GM18505 (cell line): ENCODE measurements around the gene TMEM219.
"Not testable (repeated sequence)": the region's sequence is repeated elsewhere in the genome, so short reads cannot be mapped to it uniquely, and the experiment has no call there.

Source experiments
- ATAC-seq: cut with Tn5 transposase; IDR thresholded peaks from one replicate; pipeline ENCODE4 v1.9.1; 2021; ENCODE audit not compliant: unreplicated experiment
- POLR2A ChIP-seq: IDR thresholded peaks from 4 replicates; pipeline ENCODE4 v1.6.1; 2011; ENCODE audit warnings: borderline replicate concordance; ENCODE audit not compliant: insufficient read depth, insufficient read length; ENCODE audit errors: extremely low read depth

The TMEM219 gene

DNA sequence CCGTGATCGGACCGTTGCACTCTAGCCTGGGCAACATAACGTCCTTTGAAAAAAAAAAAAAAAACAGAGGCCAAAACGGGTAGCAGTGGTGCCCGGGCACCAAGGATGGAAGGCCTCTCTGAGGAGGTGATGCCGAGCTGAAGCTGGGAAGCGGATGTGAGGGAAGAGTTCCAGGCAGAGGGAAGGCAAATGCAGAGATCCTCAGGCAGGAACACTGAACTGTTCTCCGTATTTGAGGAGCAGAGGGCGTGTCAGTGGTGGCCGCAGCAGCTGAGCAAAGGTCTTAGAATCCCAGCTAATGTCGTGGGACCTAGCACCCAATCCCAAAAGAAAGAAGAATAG, 35.2 kb upstream of the TMEM219 start:
- ATAC-seq, result no peak
- no peak for TF ChIP-seq POLR2A

DNA sequence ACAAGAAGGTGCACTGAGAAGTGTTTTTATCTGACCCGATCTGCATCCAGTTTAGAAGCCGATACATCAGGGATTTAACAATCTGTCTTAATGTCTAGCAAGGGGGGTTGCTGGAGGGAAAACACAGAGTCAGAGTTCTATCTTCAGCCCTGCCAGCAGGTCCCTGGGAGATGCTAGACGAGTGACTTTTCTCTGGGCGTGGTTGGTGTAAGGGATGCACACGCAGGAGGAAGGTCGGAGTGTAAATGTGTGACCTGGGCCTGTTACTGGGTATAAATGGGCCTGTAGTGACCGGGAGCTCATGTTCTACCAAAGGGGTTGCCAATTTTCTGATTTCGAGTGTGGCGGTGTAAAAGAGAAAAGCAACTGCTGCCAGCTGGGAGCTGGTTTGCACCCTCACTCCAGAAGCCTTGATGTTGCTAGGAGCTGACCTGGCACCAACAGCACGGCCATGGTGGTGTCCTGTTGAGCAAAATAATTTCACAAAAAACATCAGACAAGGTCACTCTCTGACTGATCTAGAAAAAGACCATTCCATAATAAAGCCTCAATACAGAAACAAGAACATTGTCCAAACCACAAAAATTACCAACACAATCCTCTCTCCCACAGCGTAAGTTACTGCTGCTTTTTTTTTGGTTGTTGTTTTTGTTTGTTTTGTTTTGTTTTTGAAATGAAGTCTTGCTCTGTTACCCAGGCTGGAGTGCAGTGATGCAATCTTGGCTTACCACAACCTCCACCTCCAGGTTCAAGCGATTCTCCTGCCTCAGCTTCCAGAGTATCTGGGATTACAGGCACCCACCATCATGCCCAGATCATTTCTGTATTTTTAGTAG, 34.6 kb upstream of the TMEM219 start:
- no peak for ATAC-seq
- TF ChIP-seq POLR2A, result no peak

DNA sequence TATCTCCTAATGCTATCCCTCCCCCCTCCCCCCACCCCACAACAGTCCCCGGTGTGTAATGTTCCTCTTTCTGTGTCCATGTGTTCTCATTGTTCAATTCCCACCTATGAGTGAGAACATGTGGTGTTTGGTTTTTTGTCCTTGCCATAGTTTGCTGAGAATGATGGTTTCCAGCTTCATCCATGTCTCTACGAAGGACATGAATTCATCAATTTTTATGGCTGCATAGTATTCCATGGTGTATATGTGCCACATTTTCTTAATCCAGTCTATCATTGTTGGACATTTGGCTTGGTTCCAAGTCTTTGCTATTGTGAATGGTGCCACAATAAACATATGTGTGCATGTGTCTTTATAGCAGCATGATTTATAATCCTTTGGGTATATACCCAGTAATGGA, 30.1 kb upstream of the TMEM219 start:
- ATAC-seq, result not testable (repeated sequence)

DNA sequence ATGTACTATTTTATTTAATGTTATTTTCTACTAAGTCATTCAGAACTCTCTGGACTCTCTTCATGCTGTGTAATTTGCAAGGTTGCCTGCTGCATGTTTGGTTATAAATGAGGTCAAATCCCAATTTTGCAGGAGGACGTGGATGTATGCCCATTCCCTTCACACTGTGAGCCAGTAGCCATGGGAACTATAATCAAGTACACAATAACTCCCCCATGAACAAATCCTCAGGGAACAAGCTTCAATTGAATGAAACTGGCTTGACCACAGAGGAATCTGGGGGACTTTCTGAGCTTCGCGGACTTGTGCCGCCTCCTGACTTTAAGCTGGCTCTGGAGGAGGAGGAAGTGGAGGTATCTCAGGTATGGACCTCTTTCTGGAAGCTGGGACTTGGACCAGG, 21.2 kb upstream of the TMEM219 start:
- TF ChIP-seq POLR2A, result no peak
- ATAC-seq, result no peak

DNA sequence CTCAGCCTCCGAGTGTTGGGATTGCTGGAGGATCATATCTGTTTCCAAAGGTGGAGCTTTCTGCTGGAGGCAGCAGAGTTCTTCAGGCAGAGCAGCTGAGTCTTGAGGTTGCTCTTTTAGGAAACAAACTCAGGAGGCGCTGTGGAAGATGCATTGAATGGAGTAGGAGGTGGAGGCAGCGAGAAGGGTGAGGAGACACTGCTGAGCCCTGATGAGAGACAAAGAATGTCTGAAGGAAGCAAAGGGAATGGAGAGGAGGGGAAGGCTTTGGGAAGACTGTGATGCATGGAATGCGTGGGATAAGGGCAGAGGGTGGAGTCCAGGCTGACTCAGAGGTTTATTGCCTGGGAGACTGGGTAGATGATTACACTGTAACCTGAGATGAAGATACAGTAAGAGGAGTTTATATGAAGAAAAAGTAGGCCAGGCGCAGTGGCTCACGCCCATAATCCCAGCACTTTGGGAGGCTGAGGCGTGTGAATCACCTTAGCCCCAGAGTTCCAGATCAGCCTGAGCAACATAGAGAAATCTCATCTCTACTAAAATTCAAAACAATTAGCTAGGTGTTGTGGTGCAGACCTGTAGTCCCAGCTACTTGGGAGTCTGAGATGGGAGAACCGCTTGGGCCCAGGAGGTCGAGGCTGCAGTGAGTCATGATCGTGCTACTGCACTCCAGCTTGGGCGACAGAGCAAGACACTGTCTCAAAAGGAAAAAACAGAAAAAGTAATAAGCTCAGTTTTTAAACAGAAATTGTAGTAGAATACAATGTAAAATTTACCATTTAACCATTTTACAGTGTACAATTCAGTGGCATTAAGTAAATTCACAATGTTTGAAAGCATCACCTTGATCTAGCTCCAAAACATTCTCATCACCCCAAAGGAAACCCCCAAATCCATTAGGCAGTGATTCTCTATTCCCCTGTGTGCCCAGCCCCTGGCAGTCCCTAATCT, 17.8 kb upstream of the TMEM219 start:
- ATAC-seq, result no peak
- no peak for TF ChIP-seq POLR2A

- no peak for ATAC-seq
- TF ChIP-seq POLR2A, result no peak
Measured at GRCh38 chr16:29947897-29948296, 14.0 kb upstream of the TMEM219 start.

GRCh38 chr16:29950806-29951461, 10.9 kb upstream of the TMEM219 start:
- no peak for ATAC-seq
- TF ChIP-seq POLR2A, result no peak

DNA sequence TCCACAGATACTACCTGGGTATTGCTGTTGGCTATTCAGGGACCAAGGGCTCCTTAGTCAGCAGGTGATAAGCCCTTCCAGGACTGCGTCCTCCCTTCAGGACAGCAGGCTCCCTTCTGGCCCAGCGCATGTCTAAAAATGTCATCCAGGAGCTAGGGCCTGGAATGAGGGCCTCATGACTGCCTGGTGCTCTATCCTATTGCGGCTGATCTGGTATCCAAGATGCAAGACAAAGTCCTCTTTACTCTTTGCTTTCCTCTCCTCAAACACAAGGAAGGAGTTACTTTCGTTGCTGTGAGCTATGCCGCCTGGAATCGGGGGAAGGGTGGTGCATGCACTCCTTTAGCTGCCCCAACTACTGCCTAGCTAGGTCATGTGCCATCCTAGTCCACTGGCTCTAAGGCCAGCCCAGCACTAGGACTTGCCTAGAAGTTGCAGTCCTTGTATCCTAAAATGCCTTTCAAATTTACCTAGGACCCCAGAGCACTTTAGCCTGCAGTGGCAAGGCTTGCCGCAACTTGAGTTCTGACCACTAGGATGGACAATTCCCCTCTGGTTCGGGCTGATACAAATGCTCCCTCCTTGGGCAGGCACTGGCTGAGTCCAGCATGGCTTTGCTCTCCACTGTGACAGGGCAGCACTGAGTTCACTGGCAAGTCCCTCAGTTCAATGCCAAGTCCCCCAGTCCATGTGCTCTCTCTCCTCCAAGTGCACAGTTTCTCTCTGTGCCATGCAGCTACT, 10.1 kb upstream of the TMEM219 start:
- TF ChIP-seq POLR2A, result no peak
- no peak for ATAC-seq

DNA sequence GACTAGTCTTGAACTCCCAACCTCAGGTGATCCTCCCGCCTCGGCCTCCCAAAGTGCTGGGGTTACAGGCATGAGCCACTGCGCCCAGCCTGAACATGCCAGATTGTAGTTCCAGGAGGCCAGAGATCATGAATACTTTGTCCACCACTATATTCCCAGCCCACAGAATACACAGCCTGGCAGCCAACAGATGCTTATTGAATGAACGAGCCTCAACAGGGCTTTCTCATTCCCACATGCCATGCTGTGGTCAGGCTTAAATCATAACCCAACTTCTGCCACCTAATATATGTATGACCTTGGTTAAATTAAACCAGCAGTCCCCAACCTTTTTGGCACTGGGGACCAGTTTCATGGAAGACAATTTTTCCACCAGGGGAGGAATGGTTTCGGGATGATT, 3.1 kb upstream of the TMEM219 start:
- no peak for TF ChIP-seq POLR2A
- no peak for ATAC-seq

- no peak for ATAC-seq
- TF ChIP-seq POLR2A, result no peak
Measured at GRCh38 chr16:29959293-29959692, 2.6 kb upstream of the TMEM219 start.

DNA sequence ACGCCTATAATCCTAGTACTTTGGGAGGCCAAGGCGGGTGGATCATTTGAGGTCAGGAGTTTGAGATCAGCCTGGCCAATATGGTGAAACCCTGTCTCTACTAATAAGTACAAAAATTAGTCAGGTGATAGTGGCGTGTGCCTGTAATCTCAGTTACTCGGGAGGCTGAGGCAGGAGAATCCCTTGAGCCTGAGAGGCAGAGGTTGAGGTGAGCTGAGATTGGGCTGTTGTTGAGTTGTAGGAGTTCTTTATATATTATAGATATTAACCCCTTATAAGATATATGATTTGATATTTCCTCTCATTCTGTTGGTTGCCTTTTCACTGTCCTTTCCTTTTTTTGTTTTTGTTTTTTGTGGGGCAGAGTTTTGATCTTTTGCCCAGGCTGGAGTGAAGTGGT, 2.1 kb upstream of the TMEM219 start:
- not testable (repeated sequence) for ATAC-seq

- no peak for TF ChIP-seq POLR2A
- ATAC-seq, result no peak
Measured at GRCh38 chr16:29961127-29961478, 776 bp upstream of the TMEM219 start.

GRCh38 chr16:29962344-29962994, 590 bp downstream of the TMEM219 start:
- TF ChIP-seq POLR2A, result no peak

More at GRCh38 chr16:29962344-29962994, 590 bp downstream of the TMEM219 start:
- ATAC-seq, result no peak
